22Rv1 (cell line): ENCODE results near the gene AQP11.

Source experiments
- ZFX ChIP-seq: fragments of 450-650 bp; IDR thresholded peaks from 2 replicates; pipeline ENCODE4 v1.6.1; 2017; ENCODE audit warnings: antibody characterized with exemption, borderline replicate concordance
- TF ChIP-seq, protein P1 (sequence below): fragments of 450-650 bp; IDR thresholded peaks from 2 replicates; pipeline ENCODE4 v1.5.1; 2017; ENCODE audit warnings: mild to moderate bottlenecking

DNA sequence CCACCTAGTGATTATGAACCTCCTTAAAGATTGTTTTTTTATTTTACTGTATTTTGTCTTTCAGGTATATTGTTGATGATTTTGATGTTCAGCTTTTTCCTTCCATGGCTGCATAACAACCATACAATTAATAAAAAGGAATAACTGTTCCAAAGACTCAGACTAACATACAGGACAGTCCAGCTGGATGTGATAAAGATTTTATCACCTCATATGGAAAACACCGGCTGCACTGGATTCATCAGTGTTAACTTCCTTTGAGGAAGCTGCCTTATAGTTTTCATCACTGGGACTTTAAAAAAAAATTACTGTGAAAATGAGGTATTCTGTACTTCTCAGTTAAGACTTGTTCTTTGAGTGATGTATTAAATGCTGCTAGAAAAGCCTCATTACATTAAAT is 19.5 kb downstream of the AQP11 start:
- TF ChIP-seq, protein P1, sequence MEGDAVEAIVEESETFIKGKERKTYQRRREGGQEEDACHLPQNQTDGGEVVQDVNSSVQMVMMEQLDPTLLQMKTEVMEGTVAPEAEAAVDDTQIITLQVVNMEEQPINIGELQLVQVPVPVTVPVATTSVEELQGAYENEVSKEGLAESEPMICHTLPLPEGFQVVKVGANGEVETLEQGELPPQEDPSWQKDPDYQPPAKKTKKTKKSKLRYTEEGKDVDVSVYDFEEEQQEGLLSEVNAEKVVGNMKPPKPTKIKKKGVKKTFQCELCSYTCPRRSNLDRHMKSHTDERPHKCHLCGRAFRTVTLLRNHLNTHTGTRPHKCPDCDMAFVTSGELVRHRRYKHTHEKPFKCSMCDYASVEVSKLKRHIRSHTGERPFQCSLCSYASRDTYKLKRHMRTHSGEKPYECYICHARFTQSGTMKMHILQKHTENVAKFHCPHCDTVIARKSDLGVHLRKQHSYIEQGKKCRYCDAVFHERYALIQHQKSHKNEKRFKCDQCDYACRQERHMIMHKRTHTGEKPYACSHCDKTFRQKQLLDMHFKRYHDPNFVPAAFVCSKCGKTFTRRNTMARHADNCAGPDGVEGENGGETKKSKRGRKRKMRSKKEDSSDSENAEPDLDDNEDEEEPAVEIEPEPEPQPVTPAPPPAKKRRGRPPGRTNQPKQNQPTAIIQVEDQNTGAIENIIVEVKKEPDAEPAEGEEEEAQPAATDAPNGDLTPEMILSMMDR = no peak
- no peak for TF ChIP-seq ZFX
